Central memory CD8-positive, alpha-beta T cell (primary cell): Measurements from ENCODE around the gene ZNF462.
"Not testable (repeated sequence)": the region's sequence is repeated elsewhere in the genome, so short reads cannot be mapped to it uniquely, and the experiment has no call there.

Experiments used
- ATAC-seq: fragments of 150-1000 bp; cut with Tn5 transposase; replicated peaks from 2 replicates; pipeline ENCODE4 v1.10.0; 2022; ENCODE audit warnings: mild to moderate bottlenecking, moderate FRiP score, moderate number of reproducible peaks; ENCODE audit not compliant: poor library complexity, severe bottlenecking; ENCODE audit errors: extremely low read depth
- DNase-seq, 2 donors: peaks; one replicate each; pipeline ENCODE4 v3.0.0; 2021; ENCODE audit warnings: low spot score in 2 of 2
- H3K27ac Mint-ChIP-seq: one replicate; pipeline ENCODE4 v1.8.0; 2022; ENCODE audit warnings: low read depth, mild to moderate bottlenecking, moderate library complexity, mixed read lengths
- H3K27me3 Mint-ChIP-seq: one replicate; pipeline ENCODE4 v1.8.0; 2022; ENCODE audit warnings: mixed read lengths
- H3K36me3 Mint-ChIP-seq: one replicate; pipeline ENCODE4 v1.8.0; 2022; ENCODE audit warnings: mild to moderate bottlenecking, moderate library complexity, mixed read lengths; ENCODE audit not compliant: insufficient read depth
- H3K4me1 Mint-ChIP-seq: one replicate; pipeline ENCODE4 v1.8.0; 2022; ENCODE audit warnings: mixed read lengths
- H3K4me3 Mint-ChIP-seq: one replicate; pipeline ENCODE4 v1.8.0; 2022; ENCODE audit warnings: mild to moderate bottlenecking, moderate library complexity, mixed read lengths
- H3K9me3 Mint-ChIP-seq: one replicate; pipeline ENCODE4 v1.8.0; 2022; ENCODE audit warnings: mixed read lengths

Gene ZNF462

DNA sequence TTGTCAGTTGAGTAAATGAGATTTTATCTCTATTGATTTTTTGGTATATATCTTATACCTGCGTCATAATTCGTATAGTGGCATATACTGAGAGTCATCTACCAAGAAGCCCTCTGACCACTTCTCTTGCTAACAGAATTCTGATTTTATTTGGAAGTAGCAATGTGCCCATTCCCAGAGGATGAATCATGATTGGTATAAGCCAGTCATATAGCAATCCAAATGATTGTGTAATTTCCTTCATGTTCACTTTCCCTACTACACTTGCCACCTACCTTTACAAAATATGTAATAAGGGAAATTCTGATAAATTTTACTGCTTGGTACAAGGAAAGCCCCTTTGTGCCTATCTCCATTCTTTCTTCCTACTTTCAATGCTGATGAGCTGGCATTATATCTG, 16.1 kb upstream of the ZNF462 start:
- no peak for ATAC-seq
- Mint-ChIP-seq H3K4me1 (no peaks in the 10 kb centered on the region), H3K27ac (no peak overlapping the region)

DNA sequence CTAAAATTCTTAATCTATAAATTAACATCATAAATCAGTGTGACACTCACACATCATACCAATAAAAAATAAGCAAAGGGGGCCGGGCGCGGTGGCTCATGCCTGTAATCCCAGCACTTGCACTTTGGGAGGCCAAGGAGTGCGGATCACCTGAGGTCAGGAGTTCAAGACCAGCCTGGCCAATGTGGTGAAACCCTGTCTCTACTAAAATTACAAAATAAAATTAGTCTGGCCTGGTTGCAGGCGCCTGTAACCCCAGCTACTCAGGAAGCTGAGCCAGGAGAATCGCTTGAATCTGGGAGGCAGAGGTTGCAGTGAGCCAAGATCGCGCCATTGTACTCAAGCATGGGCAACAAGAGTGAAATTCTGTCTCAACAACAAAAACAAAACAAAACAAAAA, 11.3 kb upstream of the ZNF462 start:
- not testable (repeated sequence) for H3K4me1 Mint-ChIP-seq, H3K9me3 Mint-ChIP-seq, H3K27me3 Mint-ChIP-seq, H3K4me3 Mint-ChIP-seq, H3K36me3 Mint-ChIP-seq, H3K27ac Mint-ChIP-seq, DNase-seq, ATAC-seq

More for the DNA sequence above, 16.1 kb upstream of the ZNF462 start:
- DNase-seq, result no peak
- Mint-ChIP-seq H3K4me3 (no peak overlapping the region), H3K9me3 (no peaks in the 10 kb centered on the region), H3K36me3 (no peaks in the 10 kb centered on the region), H3K27me3 (no peaks in the 10 kb centered on the region)

DNA sequence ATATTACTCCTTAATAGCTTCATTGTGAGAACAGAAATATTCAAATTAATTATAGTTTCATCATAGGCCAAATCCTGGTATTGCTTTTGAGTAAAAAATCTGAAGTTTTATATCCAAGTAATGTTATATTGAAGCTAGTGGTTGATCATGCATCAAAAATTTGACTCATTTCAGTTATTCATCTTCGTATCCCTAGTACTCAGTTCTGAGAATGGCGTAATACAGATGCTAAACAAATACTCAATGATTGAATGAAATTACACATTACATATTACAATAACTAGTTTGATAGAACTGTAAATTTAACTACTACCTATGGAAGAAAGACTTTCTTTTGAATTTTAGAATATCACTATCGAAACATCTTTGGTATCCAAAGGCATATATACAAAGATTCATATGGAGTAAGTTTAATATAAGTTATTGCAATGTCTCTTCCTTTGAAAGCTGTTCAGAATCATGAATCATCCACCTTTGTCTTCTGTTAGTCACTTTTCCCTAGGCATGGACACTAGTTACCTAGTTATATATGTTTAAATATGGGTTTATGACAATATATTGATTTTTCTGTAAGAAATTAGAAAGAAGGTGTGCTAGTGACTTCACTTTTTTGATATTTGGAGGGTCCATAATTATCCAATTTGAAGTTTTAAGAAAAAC, 5.0 kb upstream of the ZNF462 start:
- Mint-ChIP-seq H3K4me3 (no peak overlapping the region), H3K36me3 (no peaks in the 10 kb centered on the region), H3K27me3 (peaks cover 48% of the 10 kb centered on the region), H3K4me1 (peaks cover 6% of the 10 kb centered on the region), H3K9me3 (peaks cover 6% of the 10 kb centered on the region), H3K27ac (no peak overlapping the region)
- ATAC-seq (no peak), DNase-seq (no peak)

DNA sequence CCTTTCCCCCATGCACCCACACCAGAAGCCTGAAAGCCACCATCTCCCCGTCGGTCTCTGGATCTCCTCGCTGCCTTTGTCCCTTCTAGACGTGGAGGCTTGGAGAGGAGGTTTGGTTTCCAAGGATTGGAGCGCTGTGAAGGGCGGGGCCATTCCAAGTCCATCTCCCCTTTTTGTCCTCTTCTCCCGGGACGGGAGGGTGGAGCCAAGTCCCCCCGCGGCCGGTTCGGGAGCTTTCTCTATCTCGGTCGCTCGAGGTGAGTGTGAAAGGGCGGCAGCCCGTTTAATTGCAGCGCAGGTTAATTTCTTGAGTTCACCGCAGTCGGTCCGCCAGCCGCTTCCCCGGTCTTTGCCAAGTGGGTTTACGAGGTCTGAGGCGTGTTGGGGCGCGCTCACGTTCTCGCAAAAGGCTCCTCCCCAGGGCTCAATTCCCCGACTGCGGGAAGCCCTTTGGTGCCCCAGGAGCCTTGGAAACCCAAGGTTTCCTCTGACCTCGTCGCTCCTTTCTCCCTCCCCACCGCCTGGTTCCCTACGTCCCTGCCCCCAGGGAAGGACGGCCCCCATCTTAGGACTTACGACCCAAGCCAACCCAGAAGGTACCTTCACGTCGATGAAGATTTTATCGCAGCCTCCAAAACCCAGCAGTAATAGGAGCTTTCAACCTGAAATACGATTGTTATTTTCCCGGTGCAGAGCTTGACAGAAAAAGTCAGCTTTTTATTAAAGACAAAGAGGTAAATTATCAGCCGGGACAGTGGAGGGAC, 2.8 kb upstream of the ZNF462 start:
- DNase-seq (no peak), ATAC-seq (no peak)
- Mint-ChIP-seq H3K27me3 (peaks cover 70% of the 10 kb centered on the region), H3K4me3 (no peak overlapping the region), H3K27ac (no peak overlapping the region), H3K4me1 (peaks cover 22% of the 10 kb centered on the region), H3K36me3 (no peaks in the 10 kb centered on the region), H3K9me3 (peaks cover 14% of the 10 kb centered on the region)

DNA sequence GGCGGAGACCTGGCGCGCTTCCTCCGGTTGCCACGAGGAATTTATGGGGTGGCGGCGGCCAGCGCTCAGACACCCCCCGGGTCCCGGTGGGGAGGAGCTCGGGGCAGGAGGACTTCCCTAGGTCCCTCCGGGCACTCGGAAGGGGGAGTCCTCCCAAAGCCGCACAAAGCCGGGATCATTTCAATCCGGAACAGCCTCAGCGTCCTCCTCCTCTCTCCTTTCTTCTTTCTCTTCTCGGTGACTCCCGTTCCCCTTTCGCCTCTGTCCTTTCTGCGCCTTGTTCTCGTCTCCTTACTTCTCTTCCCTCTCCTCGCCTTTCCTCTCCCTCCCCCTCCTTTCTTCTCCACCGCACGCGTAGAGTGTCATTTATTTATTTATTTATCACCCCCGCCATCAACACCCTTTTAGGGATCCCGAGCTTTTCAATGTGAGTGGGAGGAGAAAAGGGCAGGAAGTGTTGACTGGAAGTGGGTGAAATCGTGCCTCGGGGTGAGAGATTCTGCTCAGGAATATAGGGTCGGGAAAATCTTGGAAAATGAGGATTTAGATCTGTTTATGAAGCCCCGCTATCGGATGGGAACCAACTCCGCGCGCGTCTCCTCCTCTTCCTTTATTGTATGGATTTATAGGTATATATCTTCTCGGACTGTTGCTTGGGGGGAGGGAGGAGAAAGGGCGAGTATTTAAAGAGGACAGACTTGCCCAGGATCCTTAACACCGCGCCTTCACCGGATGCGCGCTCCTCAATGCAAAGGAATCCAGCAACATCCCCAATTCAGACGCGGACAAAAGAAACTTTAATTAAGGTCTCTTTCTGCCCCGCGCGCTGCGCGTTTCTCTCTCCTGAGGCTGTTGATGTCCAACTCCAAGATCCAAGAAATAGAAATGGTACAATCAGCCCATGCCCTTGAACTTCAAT, 2.0 kb upstream of the ZNF462 start:
- H3K36me3 Mint-ChIP-seq, result no peaks in the 10 kb centered on the region
- peak overlapping the region; percentile 7 for H3K4me3 Mint-ChIP-seq
- ATAC-seq, result no peak
- H3K9me3 Mint-ChIP-seq, result peaks cover 14% of the 10 kb centered on the region
- peaks cover 22% of the 10 kb centered on the region for H3K4me1 Mint-ChIP-seq
- H3K27me3 Mint-ChIP-seq, result peaks cover 78% of the 10 kb centered on the region
- H3K27ac Mint-ChIP-seq, result no peak overlapping the region
- DNase-seq, result no peak

DNA sequence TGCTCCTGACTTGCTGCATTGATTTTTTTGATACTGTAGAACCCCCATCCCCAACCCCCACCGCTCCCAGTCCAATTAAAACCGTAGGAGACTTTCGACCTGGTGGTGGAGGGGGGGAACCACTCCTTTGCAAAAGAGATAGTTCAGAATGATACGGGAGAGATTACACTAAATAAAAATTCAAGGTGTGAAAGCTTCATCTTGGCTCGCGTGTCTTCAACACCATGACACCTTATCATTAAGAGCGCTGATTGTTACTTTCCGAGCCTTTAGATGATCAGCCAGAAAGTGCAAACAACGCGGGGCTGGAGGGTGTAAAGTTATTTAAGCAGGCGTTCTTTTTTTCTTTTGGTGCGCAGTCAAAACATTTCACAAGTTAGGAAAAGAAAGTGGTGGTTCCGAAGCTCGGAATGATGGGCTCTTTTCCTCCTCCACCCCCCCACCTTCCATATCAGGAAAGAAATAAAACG, 1.3 kb upstream of the ZNF462 start:
- Mint-ChIP-seq H3K27me3 (peaks cover 78% of the 10 kb centered on the region), H3K27ac (no peak overlapping the region), H3K9me3 (peaks cover 14% of the 10 kb centered on the region), H3K4me3 (peak overlapping the region; percentile 7), H3K4me1 (peaks cover 22% of the 10 kb centered on the region), H3K36me3 (no peaks in the 10 kb centered on the region)
- DNase-seq, result no peak
- ATAC-seq, result no peak

DNA sequence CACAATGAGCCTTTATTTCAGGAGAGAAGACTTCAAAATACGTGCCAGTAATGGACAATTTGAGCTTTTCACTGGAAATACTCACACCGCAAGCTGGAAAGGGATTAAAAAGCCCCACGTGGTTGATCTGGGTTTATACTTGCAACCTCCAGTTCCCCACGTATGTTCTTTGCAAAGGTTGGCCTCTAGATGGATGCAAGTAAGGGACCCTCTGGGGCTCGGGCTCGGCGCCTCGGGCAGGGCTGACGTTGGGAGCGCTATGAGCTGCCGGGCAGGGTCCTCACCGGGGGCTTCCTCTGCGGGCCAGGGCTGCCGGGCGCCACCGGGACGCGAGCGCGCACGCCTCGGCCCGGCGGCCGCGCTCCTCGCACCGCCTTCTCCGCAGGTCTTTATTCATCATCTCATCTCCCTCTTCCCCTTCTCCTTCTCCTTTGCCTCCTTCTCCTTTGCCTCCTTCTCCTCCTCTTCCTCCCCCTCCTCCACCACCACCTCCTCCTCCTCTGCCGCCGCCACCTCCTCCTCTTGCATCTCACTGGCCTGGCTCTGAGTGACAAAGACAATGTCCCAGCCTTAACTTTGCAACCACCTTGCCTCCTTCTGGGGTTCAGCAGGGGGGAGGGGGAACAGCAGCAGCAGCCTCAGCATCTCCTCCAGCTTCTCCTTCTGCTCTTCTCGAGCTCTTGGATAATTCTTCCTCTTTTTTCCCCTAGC, 701 bp upstream of the ZNF462 start:
- ATAC-seq (no peak), DNase-seq (no peak)

DNA sequence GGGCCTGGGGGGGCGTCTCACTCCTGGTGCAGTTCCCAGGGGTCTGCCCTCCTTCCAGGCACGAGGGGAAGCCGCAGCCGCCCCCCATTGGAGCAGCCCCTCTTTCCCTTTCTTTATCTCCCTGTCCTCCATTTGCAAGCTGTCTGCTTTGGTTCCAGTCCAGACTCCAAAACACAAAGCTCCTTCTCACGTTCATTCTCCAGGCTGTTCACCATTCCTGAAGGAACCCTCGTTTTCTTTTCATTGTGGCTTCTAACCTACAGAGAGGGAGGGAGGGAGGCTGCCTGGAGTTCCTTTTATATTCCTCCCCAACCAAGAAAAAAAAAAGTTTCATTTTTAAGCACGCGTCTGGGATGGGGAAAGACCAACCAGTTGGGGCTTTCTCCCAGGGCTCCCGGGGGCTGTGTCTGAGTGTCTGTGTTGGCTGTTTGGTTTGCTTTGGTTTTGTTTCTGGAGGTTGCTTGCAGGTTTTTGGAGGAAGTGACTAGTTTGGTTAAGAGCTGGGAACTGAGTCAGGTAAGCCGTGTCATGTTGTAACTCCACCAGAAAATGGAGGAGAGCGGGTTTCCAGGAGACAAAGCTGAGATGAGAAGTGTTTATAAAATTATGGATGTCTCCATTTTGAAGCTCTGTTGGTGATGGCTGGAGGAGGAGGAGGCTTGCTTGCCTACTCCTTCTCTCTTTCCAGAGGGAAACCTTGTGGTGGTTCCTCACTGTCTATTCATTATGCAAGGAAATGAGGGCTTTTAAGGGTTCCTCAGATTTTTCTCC, 1.6 kb downstream of the ZNF462 start:
- Mint-ChIP-seq H3K27ac (no peak overlapping the region), H3K4me1 (peaks cover 22% of the 10 kb centered on the region), H3K9me3 (peaks cover 14% of the 10 kb centered on the region), H3K27me3 (peaks cover 64% of the 10 kb centered on the region), H3K4me3 (peak overlapping the region; percentile 51), H3K36me3 (no peaks in the 10 kb centered on the region)
- ATAC-seq (no peak), DNase-seq (no peak)

More for the DNA sequence above, 701 bp upstream of the ZNF462 start:
- H3K27ac Mint-ChIP-seq, result no peak overlapping the region
- peaks cover 14% of the 10 kb centered on the region for H3K9me3 Mint-ChIP-seq
- H3K36me3 Mint-ChIP-seq, result no peaks in the 10 kb centered on the region
- H3K4me1 Mint-ChIP-seq, result peaks cover 22% of the 10 kb centered on the region
- peak overlapping the region; percentile 51 for H3K4me3 Mint-ChIP-seq
- H3K27me3 Mint-ChIP-seq, result peaks cover 78% of the 10 kb centered on the region

DNA sequence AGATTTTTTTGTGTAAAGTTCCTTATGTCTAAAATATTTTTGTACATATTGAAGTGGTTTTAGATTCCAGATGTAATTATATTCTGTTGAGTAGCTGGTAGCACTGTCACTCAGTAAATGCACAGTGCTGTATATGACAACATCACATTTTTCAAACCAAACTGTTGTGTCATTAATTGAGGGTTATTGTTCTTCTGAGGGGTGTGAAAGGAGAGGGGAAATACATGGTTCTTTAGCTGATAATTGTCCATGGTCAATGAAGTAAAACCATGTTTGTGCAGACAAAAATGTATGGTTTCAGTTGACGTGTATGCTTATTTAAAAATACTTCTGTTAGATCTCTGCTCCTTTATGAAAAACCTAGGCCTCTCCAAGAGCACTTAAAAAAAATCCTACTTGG, 3.3 kb downstream of the ZNF462 start:
- H3K4me3 Mint-ChIP-seq, result no peak overlapping the region
- ATAC-seq, result no peak
- peaks cover 47% of the 10 kb centered on the region for H3K27me3 Mint-ChIP-seq

DNA sequence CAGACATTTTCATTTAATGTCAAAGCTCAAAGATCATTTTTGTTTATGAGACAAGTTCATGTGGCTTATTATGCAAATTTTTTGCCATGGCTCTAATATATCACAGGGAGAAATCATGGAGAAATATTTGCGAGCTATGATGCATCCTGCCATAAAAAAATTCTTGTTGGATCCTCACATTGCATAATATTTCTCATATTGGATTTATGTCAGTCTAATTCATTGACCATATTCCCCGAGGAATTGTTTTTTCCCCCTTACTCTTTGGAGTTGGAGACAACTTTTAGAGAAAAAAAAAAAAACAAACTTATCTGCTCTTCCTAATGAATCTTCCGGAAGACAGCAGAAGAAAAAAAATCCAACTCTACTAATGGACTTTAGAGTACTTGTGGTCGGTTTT, 4.3 kb downstream of the ZNF462 start:
- H3K36me3 Mint-ChIP-seq, result no peaks in the 10 kb centered on the region
- ATAC-seq, result no peak
- H3K4me1 Mint-ChIP-seq, result peaks cover 22% of the 10 kb centered on the region
- H3K4me3 Mint-ChIP-seq, result no peak overlapping the region
- peaks cover 37% of the 10 kb centered on the region for H3K27me3 Mint-ChIP-seq
- peaks cover 20% of the 10 kb centered on the region for H3K9me3 Mint-ChIP-seq
- no peak for DNase-seq
- H3K27ac Mint-ChIP-seq, result no peak overlapping the region

More for the DNA sequence above, 3.3 kb downstream of the ZNF462 start:
- Mint-ChIP-seq H3K27ac (no peak overlapping the region), H3K9me3 (peaks cover 18% of the 10 kb centered on the region), H3K4me1 (peaks cover 22% of the 10 kb centered on the region), H3K36me3 (no peaks in the 10 kb centered on the region)
- no peak for DNase-seq

DNA sequence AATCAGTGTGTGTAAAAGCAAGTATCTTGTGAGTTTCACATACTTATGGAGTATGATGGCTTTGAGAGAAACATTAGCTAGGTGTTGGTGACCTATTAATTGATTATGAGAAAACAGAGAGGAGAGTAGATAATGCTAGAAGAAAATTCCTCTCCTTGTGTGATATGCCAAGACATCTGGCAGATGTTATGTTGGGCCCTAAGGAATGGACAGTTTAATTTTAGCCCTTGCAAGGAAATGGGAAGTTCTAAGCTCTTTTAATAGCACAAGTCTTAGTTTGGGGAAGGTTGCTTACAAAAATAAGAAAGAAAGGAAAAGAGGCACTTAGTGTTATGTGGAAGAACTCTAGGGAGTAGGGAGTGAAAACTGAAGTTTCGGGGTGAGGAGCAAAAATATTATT, 5.1 kb downstream of the ZNF462 start:
- DNase-seq (no peak), ATAC-seq (no peak)
- Mint-ChIP-seq H3K4me1 (peaks cover 14% of the 10 kb centered on the region), H3K27ac (no peak overlapping the region), H3K27me3 (peaks cover 29% of the 10 kb centered on the region), H3K4me3 (no peak overlapping the region), H3K36me3 (no peaks in the 10 kb centered on the region), H3K9me3 (peaks cover 13% of the 10 kb centered on the region)
